IMR-90 (cell line): ENCODE measurements around the gene LMO1.

Experiments used
- CHD1 ChIP-seq: IDR thresholded peaks from 2 replicates; pipeline ENCODE4 v1.6.1; 2012; ENCODE audit warnings: low read depth, low read length, improper control_type of control experiment
- MXI1 ChIP-seq: IDR thresholded peaks from 2 replicates; pipeline ENCODE4 v1.6.1; 2012; ENCODE audit warnings: low read depth, mild to moderate bottlenecking, low read length, moderate library complexity, borderline replicate concordance
- POLR2A ChIP-seq: IDR thresholded peaks from 2 replicates; pipeline ENCODE4 v1.6.1; 2012; ENCODE audit warnings: mild to moderate bottlenecking, low read depth, low read length
- TF ChIP-seq, protein P1 (sequence below): conservative IDR thresholded peaks from 2 replicates; pipeline ENCODE4 v1.5.1; 2012; ENCODE audit warnings: mild to moderate bottlenecking, low read depth, low read length, improper control_type of control experiment
- TF ChIP-seq, protein P2 (sequence below): fragments of 150-350 bp; IDR thresholded peaks from 2 replicates; pipeline ENCODE4 v1.6.1; 2016; ENCODE audit warnings: low read depth, mild to moderate bottlenecking, low read length, moderate library complexity, borderline replicate concordance

DNA sequence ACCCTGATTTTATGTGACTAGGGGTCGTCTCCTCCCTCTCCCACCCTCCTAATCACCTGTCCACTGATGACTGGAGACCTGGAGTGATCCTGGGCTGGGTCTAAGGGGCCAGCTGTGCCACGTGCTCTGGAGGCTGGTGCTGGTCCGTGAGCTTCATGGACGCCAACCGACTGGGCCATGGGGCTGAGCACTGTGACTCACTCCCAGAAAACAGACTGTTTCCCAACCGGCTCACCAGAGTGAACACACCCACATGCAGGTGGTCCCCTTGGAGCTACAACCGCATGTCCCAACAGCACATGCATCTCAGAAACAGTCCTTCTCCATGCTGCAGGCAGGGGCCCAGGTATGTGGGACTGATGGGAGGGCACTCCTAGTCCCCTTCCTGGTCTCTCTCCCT lies 14.0 kb upstream of the LMO1 start:
- TF ChIP-seq POLR2A: no peak
- TF ChIP-seq, protein P1, sequence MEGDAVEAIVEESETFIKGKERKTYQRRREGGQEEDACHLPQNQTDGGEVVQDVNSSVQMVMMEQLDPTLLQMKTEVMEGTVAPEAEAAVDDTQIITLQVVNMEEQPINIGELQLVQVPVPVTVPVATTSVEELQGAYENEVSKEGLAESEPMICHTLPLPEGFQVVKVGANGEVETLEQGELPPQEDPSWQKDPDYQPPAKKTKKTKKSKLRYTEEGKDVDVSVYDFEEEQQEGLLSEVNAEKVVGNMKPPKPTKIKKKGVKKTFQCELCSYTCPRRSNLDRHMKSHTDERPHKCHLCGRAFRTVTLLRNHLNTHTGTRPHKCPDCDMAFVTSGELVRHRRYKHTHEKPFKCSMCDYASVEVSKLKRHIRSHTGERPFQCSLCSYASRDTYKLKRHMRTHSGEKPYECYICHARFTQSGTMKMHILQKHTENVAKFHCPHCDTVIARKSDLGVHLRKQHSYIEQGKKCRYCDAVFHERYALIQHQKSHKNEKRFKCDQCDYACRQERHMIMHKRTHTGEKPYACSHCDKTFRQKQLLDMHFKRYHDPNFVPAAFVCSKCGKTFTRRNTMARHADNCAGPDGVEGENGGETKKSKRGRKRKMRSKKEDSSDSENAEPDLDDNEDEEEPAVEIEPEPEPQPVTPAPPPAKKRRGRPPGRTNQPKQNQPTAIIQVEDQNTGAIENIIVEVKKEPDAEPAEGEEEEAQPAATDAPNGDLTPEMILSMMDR: no peak
- TF ChIP-seq, protein P2, sequence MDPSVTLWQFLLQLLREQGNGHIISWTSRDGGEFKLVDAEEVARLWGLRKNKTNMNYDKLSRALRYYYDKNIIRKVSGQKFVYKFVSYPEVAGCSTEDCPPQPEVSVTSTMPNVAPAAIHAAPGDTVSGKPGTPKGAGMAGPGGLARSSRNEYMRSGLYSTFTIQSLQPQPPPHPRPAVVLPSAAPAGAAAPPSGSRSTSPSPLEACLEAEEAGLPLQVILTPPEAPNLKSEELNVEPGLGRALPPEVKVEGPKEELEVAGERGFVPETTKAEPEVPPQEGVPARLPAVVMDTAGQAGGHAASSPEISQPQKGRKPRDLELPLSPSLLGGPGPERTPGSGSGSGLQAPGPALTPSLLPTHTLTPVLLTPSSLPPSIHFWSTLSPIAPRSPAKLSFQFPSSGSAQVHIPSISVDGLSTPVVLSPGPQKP: no peak
- no peak for TF ChIP-seq MXI1
- TF ChIP-seq CHD1: no peak
